Measurements from ENCODE around the gene RASSF4. TPM values are rescaled to one million over a fixed set of nuclear protein-coding genes. Genes with fewer than 3 reads are reported as not detected.
A peak's percentile ranks its signal among the peaks of the same experiment; 100 is the strongest.

The RASSF4 gene
- total RNA-seq, 1 donor from 2014 or later = 21.2 TPM

DNA sequence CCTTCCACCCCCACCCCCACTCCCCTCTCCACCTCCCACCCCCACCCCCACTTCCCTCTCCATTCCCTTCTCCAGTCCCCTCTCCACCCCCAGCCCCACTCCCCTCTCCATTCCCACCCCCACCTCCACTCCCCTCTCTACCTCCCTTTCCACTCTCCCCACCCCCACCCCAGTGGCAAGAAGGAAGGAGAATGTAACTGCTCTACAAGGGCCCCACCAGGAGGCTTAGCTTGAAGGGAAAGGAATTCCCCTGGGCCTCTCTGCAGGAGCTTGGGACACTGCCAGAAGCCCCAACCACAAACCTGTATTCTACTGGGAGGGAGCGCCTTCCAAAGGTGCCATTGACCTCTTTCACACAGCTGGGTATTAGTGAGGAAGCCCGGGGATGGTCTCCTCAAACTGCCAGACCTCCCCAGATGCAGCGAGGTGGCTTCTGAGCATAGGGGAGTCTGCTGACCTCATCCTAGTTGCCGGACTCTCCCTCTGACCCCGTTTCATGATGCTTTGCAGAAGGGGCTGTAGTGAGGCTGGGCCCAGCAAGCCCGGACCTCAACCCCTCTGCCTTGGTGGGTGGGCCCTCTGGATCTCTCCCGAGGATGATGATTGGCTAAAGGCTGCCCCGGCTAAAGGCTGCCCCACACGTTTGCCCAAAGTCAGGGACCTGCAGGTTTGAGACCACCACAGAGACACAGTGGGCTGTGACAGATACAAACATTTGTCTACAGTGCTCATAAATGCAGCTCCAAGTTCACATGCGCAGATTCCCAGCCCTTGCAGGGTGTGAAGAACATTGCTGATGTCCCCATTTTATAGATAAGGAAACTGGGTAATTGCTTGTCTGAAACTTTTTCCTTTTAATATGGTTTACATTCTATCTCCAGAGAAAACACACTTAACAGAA is 16.1 kb downstream of the RASSF4 start:
- Mint-ChIP-seq H3K4me1 (ENCODE audit: low read depth) (peaks cover 47% of the 10 kb centered on the region), H3K27ac (no peak overlapping the region), H3K27me3 (no peaks in the 10 kb centered on the region), H3K4me3 (ENCODE audit: low read depth) (peak overlapping the region; percentile 29), H3K9me3 (ENCODE audit: low read depth) (no peaks in the 10 kb centered on the region), H3K36me3 (ENCODE audit: insufficient read depth) (peaks cover 1% of the 10 kb centered on the region)
- TF ChIP-seq, protein P1, sequence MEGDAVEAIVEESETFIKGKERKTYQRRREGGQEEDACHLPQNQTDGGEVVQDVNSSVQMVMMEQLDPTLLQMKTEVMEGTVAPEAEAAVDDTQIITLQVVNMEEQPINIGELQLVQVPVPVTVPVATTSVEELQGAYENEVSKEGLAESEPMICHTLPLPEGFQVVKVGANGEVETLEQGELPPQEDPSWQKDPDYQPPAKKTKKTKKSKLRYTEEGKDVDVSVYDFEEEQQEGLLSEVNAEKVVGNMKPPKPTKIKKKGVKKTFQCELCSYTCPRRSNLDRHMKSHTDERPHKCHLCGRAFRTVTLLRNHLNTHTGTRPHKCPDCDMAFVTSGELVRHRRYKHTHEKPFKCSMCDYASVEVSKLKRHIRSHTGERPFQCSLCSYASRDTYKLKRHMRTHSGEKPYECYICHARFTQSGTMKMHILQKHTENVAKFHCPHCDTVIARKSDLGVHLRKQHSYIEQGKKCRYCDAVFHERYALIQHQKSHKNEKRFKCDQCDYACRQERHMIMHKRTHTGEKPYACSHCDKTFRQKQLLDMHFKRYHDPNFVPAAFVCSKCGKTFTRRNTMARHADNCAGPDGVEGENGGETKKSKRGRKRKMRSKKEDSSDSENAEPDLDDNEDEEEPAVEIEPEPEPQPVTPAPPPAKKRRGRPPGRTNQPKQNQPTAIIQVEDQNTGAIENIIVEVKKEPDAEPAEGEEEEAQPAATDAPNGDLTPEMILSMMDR (IDR thresholded peaks at IDR 0.05; ENCODE audit: unreplicated experiment) = no peak
- no peak for DNase-seq (ENCODE audit: low spot score, unreplicated experiment)

DNA sequence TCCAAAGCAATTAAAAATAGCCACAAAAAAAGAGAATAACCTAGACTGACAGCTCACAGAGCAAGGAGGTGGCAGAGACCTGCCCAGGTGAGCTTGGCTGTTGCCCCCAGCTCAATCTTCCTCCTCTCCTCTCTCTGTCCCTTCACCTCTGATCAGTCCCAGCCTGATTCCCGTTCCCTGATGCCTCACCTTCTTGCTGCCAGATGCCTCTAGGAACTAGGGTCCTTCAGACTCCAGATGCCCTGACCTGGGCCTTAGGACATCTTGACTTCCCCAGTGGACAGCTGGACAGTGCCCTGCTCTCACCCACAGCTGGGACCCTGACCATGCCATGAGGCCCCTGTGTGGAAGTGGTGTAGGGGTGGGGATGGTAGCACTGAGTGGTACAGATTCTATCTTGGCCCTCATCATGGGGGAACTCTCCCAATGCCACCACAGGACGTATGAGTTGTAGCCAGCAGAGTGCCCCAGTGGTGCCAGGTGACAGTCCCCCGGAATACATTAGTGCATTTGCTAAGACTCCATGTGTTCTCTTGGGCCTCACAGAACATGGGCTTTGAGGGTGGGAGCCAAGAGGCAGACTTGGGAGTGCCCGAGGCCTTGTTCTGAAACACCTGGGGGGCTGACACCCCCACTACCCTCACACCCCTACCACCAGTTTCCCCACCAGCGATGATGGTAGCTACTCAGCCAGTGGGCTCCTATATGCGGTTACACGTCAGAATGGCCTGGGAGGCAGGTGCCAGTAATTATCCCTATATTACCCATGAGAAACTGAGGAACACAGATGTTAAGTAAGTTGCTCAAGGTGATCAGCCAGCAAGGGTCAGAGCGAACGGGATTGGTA is 17.0 kb downstream of the RASSF4 start:
- Mint-ChIP-seq H3K4me3 (ENCODE audit: low read depth) (peak overlapping the region; percentile 58), H3K9me3 (ENCODE audit: low read depth) (no peaks in the 10 kb centered on the region), H3K36me3 (ENCODE audit: insufficient read depth) (peaks cover 1% of the 10 kb centered on the region), H3K4me1 (ENCODE audit: low read depth) (peaks cover 56% of the 10 kb centered on the region), H3K27ac (no peak overlapping the region), H3K27me3 (no peaks in the 10 kb centered on the region)
- DNase-seq (ENCODE audit: low spot score, unreplicated experiment) = no peak
- TF ChIP-seq, protein P1 (IDR thresholded peaks at IDR 0.05; ENCODE audit: unreplicated experiment) = no peak

DNA sequence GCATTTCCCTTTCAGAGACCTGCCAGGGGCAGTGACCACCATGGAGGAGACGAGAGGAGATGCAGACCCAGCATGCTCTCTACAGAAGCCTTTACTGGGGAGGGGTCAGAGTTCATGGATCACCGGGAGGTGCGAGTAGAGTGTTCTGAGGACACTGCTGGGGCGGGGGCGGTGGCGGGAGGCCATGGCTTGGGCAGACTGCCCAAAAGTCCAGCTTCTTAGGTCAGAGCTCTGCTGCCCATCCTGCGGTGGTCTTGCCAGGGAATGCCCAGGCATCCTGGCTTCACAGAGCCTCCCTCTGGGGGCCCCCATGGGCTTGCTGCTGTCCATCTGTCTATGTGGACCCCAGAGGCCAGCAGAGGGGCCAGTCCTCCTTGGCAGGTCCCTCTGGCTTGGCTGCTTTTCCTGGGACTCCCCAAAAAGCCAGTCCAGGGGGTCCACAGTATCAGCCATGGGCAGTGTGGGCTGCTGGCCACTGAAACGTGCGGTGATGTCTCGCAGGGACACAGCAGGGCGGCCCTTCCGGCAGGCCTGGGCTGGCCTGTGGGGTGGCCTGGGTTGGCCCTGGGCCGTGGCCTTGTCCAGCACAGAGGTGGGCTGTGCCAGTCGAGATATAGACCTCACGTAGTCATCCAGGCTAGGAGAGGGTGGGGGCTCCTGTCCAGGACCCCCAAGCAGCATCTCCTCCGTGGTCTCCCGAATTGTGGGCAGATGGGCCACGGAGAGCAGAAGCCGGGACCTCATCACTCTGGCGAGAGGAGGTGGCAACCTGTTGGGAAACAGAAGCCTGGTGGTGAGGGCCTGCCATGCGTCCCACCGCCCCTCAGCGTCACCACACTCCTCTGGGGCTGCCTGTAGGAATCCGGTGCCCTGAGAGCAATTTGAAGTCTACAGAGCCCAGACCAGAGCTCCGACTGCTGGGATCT is 17.9 kb downstream of the RASSF4 start:
- Mint-ChIP-seq H3K36me3 (ENCODE audit: insufficient read depth) (no peaks in the 10 kb centered on the region), H3K27ac (peak overlapping the region; percentile 81), H3K27me3 (no peaks in the 10 kb centered on the region), H3K9me3 (ENCODE audit: low read depth) (no peaks in the 10 kb centered on the region), H3K4me1 (ENCODE audit: low read depth) (peaks cover 59% of the 10 kb centered on the region), H3K4me3 (ENCODE audit: low read depth) (peak overlapping the region; percentile 76)
- TF ChIP-seq, protein P1 (IDR thresholded peaks at IDR 0.05; ENCODE audit: unreplicated experiment) = no peak
- DNase-seq (ENCODE audit: low spot score, unreplicated experiment) = no peak

DNA sequence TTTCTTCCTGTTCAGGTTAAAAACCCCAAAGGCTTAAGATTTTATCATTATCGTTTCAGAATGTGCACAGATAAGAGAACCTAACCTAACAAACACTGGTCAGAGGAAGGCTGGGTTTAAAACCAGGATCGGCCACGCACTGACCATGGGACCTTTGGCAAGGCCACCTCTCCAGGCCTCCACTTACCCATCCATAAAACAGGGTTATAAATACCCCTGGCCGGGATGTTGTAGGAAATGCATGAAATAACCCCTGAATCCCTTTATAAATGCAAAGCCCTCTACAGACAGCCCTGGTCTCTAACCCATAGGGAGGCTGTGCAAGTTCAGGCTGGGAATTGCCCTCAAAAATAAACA is 18.6 kb downstream of the RASSF4 start:
- TF ChIP-seq, protein P1 (IDR thresholded peaks at IDR 0.05; ENCODE audit: unreplicated experiment) = no peak
- H3K4me1 Mint-ChIP-seq (ENCODE audit: low read depth) = peaks cover 59% of the 10 kb centered on the region
- H3K4me3 Mint-ChIP-seq (ENCODE audit: low read depth) = peak overlapping the region; percentile 76
- H3K36me3 Mint-ChIP-seq (ENCODE audit: insufficient read depth) = no peaks in the 10 kb centered on the region
- no peaks in the 10 kb centered on the region for H3K9me3 Mint-ChIP-seq (ENCODE audit: low read depth)
- no peaks in the 10 kb centered on the region for H3K27me3 Mint-ChIP-seq
- peak overlapping the region; percentile 95 for H3K27ac Mint-ChIP-seq
- no peak for DNase-seq (ENCODE audit: low spot score, unreplicated experiment)
